ENCODE measurements around the gene ATP6V1F.

GRCh38 chr7:128818694-128819093, 44.0 kb upstream of the ATP6V1F start:
- TF ChIP-seq POLR2A (IDR thresholded peaks at IDR 0.05) (no peak), CTCF (IDR thresholded peaks at IDR 0.05) (no peak)

Measured in testis (tissue), 2 donors.